ENCODE data around the gene PTPRR. TPM values are rescaled to one million over a fixed set of nuclear protein-coding genes. Genes with fewer than 3 reads are reported as not detected.

The PTPRR gene
- total RNA-seq, 1 experiment from 2014 or later: 0.46 TPM

- ChIA-PET CTCF (interaction anchor here (0.7 kb wide), 1 partner anchor 1424 kb away, joined by 3 read pairs; no protein-coding TSS in a partner anchor), POLR2A (interaction anchor here (0.7 kb wide), 1 partner anchor 173 kb away, joined by 6 read pairs; no protein-coding TSS in a partner anchor)
- no peaks in the 10 kb centered on the region for H3K9me3 Mint-ChIP-seq
- DNase-seq (ENCODE audit: low spot score) (no peak), ATAC-seq (no peak)
- no peaks in the 10 kb centered on the region for H3K4me1 Mint-ChIP-seq
- H3K27me3 Mint-ChIP-seq (ENCODE audit: low read depth): no peaks in the 10 kb centered on the region
- H3K36me3 Mint-ChIP-seq: no peaks in the 10 kb centered on the region
- TF ChIP-seq ZNF416 (CRISPR knock-in tag; IDR thresholded peaks at IDR 0.05) (no peak), ATF2 (CRISPR knock-in tag; IDR thresholded peaks at IDR 0.05; ENCODE audit: borderline replicate concordance, low read depth) (no peak), ZNF512 (CRISPR knock-in tag; IDR thresholded peaks at IDR 0.05; ENCODE audit: borderline replicate concordance) (no peak), NR1H2 (CRISPR knock-in tag; IDR thresholded peaks at IDR 0.05) (no peak), ELF4 (CRISPR knock-in tag; IDR thresholded peaks at IDR 0.05; ENCODE audit: low read depth) (no peak), ZNF671 (CRISPR knock-in tag; IDR thresholded peaks at IDR 0.05) (no peak), ZNF232 (CRISPR knock-in tag; IDR thresholded peaks at IDR 0.05) (no peak), RELA (CRISPR knock-in tag; IDR thresholded peaks at IDR 0.05; ENCODE audit: borderline replicate concordance) (no peak)
- no peak overlapping the region for H3K4me3 Mint-ChIP-seq
- no peak overlapping the region for H3K27ac Mint-ChIP-seq
These were observed 7.5 kb upstream of the PTPRR start for GRCh38 chr12:70928071-70928470.

- H3K9me3 Mint-ChIP-seq: no peaks in the 10 kb centered on the region
- DNase-seq (ENCODE audit: low spot score) (no peak), ATAC-seq (no peak)
- POLR2A ChIA-PET: no interaction called here
- no peak overlapping the region for H3K4me3 Mint-ChIP-seq
- CTCF ChIA-PET: no interaction called here
- no peak overlapping the region for H3K27ac Mint-ChIP-seq
- no peaks in the 10 kb centered on the region for H3K36me3 Mint-ChIP-seq
- H3K4me1 Mint-ChIP-seq: no peaks in the 10 kb centered on the region
- no peaks in the 10 kb centered on the region for H3K27me3 Mint-ChIP-seq (ENCODE audit: low read depth)
- TF ChIP-seq ZNF396 (CRISPR knock-in tag; IDR thresholded peaks at IDR 0.05; ENCODE audit: borderline replicate concordance) (no peak), MYBL2 (CRISPR knock-in tag; IDR thresholded peaks at IDR 0.05) (no peak), MXD4 (CRISPR knock-in tag; IDR thresholded peaks at IDR 0.05; ENCODE audit: borderline replicate concordance) (no peak), ZBTB43 (CRISPR knock-in tag; IDR thresholded peaks at IDR 0.05) (no peak), ZNF425 (CRISPR knock-in tag; conservative IDR thresholded peaks at IDR 0.05) (no peak), FOXP4 (CRISPR knock-in tag; IDR thresholded peaks at IDR 0.05) (no peak), GTF2I (CRISPR knock-in tag; conservative IDR thresholded peaks at IDR 0.05) (no peak), GABPB1 (CRISPR knock-in tag; IDR thresholded peaks at IDR 0.05) (no peak), ZNF532 (CRISPR knock-in tag; IDR thresholded peaks at IDR 0.05; ENCODE audit: borderline replicate concordance) (no peak), AR (CRISPR knock-in tag; IDR thresholded peaks at IDR 0.05) (no peak)
These were observed 6.8 kb upstream of the PTPRR start for GRCh38 chr12:70927356-70927755.

Measured in WTC11 (cell line).